GM12801 (cell line): ENCODE data around the gene PAX7.

Experiments used
- CTCF ChIP-seq: IDR thresholded peaks from one replicate; pipeline ENCODE4 v1.5.1; 2011; ENCODE audit warnings: control low read depth; ENCODE audit not compliant: insufficient read length; ENCODE audit errors: extremely low read depth

The PAX7 gene

GRCh38 chr1:18628511-18628910 lies 2.1 kb upstream of the PAX7 start:
- no peak for TF ChIP-seq CTCF

GRCh38 chr1:18629659-18630510 lies 761 bp upstream of the PAX7 start:
- no peak for TF ChIP-seq CTCF

GRCh38 chr1:18631496-18632217 lies 1.0 kb downstream of the PAX7 start:
- no peak for TF ChIP-seq CTCF

GRCh38 chr1:18632218-18632588 lies 1.6 kb downstream of the PAX7 start:
- TF ChIP-seq CTCF, result no peak

GRCh38 chr1:18632783-18633421 lies 2.3 kb downstream of the PAX7 start:
- TF ChIP-seq CTCF, result no peak

GRCh38 chr1:18633422-18634155 lies 2.9 kb downstream of the PAX7 start:
- no peak for TF ChIP-seq CTCF

- TF ChIP-seq CTCF, result no peak
These were observed 3.6 kb downstream of the PAX7 start for GRCh38 chr1:18634276-18634675.
